Prostate gland (tissue), 2 donors: ENCODE measurements around the gene ARSB. TPM values are rescaled to one million over a fixed set of nuclear protein-coding genes. Genes with fewer than 3 reads are reported as not detected.

Experiments used
- DNase-seq: peaks from one replicate; pipeline ENCODE4 v3.0.0-alpha.2; 2019; ENCODE audit warnings: low spot score
- H3K27ac ChIP-seq, 2 donors: fragments of 200-600 bp; sonication (generic); 2 replicates each; pipeline ENCODE4 v1.5.1; 2017 to 2019
- H3K27me3 ChIP-seq: fragments of 200-600 bp; sonication (generic); replicated peaks from 2 replicates; pipeline ENCODE4 v1.5.1; 2019; ENCODE audit not compliant: insufficient read depth
- H3K36me3 ChIP-seq, 2 donors: fragments of 200-600 bp; sonication (generic); 1 replicate in 1 of 2; 2 replicates in 1 of 2; pipeline versions ENCODE4 v1.5.1 to v1.8.1; 2017 to 2019
- H3K4me1 ChIP-seq: fragments of 200-600 bp; sonication (generic); replicated peaks from 2 replicates; pipeline ENCODE4 v1.5.1; 2019
- H3K4me3 ChIP-seq, 2 donors: fragments of 200-600 bp; sonication (generic); 2 replicates each; pipeline ENCODE4 v1.5.1; 2017 to 2019
- H3K9me3 ChIP-seq: fragments of 200-600 bp; sonication (generic); 2 replicates; pipeline ENCODE4 v1.5.1; 2017
- POLR2A ChIP-seq: fragments of 450-650 bp; IDR thresholded peaks from one replicate; pipeline ENCODE4 v1.6.1; 2016; ENCODE audit warnings: antibody characterized with exemption, mild to moderate bottlenecking
- POLR2AphosphoS5 ChIP-seq: sonication (generic); formaldehyde crosslinking; IDR thresholded peaks from one replicate; pipeline ENCODE4 v1.6.1; 2017; ENCODE audit warnings: antibody characterized with exemption
- WGBS: methylation state at CpG from one replicate; pipeline ENCODE4 v1.1.5; 2018; 5-methylcytosine and 5-hydroxymethylcytosine counted together
- intact Hi-C: fragments of 100-400 bp; cut with DNase I; formaldehyde crosslinking; loops from one replicate; pipeline ENCODE4 v1.14.2; 2022
- total RNA-seq, 2 donors: library from RNA; depleted of rRNA; stranded (reverse); fragments of >200 nt; gene quantifications; one replicate each; pipeline ENCODE4 v1.1.0, GENCODE V29; 2016
- TF ChIP-seq, protein P1 (sequence below), 4 experiments: fragments of 200-600 bp in 2 of 4; fragments of 450-650 bp in 2 of 4; sonication (generic) in 2 of 4; IDR thresholded peaks; 1 replicate in 3 of 4; 2 replicates in 1 of 4; pipeline ENCODE4 v1.5.1; 2016 to 2019; ENCODE audit warnings: antibody characterized with exemption in 4 of 4, mild to moderate bottlenecking in 2 of 4, moderate library complexity in 2 of 4

The ARSB gene
- total RNA-seq, 2 donors from 2014 or later = 5.4 to 14.9 TPM

- 75% methylated on average over 1 of the region's 1 CpG for WGBS
- H3K27ac ChIP-seq = no peak overlapping the region
- H3K9me3 ChIP-seq = no peaks in the 10 kb centered on the region
- intact Hi-C loops = no loop called here
- H3K27me3 ChIP-seq = no peaks in the 10 kb centered on the region
- no peaks in the 10 kb centered on the region for H3K4me1 ChIP-seq
- no peak for TF ChIP-seq POLR2A
- TF ChIP-seq, protein P1, sequence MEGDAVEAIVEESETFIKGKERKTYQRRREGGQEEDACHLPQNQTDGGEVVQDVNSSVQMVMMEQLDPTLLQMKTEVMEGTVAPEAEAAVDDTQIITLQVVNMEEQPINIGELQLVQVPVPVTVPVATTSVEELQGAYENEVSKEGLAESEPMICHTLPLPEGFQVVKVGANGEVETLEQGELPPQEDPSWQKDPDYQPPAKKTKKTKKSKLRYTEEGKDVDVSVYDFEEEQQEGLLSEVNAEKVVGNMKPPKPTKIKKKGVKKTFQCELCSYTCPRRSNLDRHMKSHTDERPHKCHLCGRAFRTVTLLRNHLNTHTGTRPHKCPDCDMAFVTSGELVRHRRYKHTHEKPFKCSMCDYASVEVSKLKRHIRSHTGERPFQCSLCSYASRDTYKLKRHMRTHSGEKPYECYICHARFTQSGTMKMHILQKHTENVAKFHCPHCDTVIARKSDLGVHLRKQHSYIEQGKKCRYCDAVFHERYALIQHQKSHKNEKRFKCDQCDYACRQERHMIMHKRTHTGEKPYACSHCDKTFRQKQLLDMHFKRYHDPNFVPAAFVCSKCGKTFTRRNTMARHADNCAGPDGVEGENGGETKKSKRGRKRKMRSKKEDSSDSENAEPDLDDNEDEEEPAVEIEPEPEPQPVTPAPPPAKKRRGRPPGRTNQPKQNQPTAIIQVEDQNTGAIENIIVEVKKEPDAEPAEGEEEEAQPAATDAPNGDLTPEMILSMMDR (IDR thresholded peaks at IDR 0.05) = no peak
- TF ChIP-seq POLR2AphosphoS5 = no peak
- DNase-seq = no peak
- no peaks in the 10 kb centered on the region for H3K36me3 ChIP-seq
- H3K4me3 ChIP-seq = no peak overlapping the region
Observed at GRCh38 chr5:78811866-78812265, 173.2 kb downstream of the ARSB start.

GRCh38 chr5:78811121-78811817, 173.8 kb downstream of the ARSB start:
- no peaks in the 10 kb centered on the region for H3K36me3 ChIP-seq
- TF ChIP-seq, protein P1 (IDR thresholded peaks at IDR 0.05) = no peak
- TF ChIP-seq POLR2AphosphoS5 (no peak), POLR2A (no peak)
- H3K4me3 ChIP-seq = no peak overlapping the region
- H3K27ac ChIP-seq = no peak overlapping the region
- H3K27me3 ChIP-seq = no peaks in the 10 kb centered on the region
- WGBS = 80% methylated on average over 5 of the region's 5 CpGs
- no peak for DNase-seq
- intact Hi-C loops = no loop called here
- no peaks in the 10 kb centered on the region for H3K4me1 ChIP-seq
- no peaks in the 10 kb centered on the region for H3K9me3 ChIP-seq

DNA sequence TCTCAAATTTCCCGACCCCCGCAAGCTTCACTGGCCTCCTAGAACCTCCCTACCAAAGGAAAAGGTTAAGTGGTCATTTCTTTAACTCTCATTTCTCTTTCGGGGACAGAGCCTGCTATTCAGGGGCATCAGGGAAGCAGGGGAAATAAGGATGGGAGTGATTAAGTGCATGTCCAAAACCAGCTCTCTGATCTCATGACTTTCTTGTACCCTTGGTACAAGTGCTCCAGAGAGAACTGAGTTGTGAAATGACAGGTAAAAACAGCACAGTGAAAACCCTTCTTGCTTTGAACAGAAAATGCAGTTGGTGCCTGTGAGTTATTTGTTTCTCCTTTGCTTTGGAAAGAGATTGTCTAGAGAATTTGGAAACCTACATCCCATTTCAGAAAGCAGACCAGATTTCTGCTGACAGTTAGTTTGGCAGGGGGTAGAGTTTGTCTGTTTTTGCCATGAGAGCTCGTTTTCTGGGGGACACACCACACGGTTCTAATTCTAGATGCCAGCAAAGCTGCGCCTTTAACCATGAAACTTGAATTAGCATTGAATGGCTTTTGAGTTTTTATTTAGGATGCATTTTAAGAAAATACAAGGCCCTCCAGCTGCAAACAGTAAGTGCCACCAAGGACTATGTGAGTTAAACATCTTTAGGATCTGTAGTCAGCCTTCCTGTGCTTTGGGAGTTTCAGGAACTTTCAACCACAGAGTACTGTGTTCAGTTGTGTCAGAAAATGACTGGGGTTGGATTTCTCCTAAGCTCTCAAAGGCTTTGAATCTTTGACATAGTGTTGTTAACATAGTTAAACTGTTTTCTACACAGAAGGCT, 174.8 kb downstream of the ARSB start:
- Histone ChIP-seq H3K27me3 (no peaks in the 10 kb centered on the region), H3K4me1 (no peaks in the 10 kb centered on the region), H3K36me3 (no peaks in the 10 kb centered on the region), H3K4me3 (no peak overlapping the region), H3K27ac (no peak overlapping the region), H3K9me3 (no peaks in the 10 kb centered on the region)
- intact Hi-C loops = no loop called here
- TF ChIP-seq POLR2A = no peak
- no peak for TF ChIP-seq POLR2AphosphoS5
- TF ChIP-seq, protein P1 (IDR thresholded peaks at IDR 0.05) = no peak
- no peak for DNase-seq
- 88% methylated on average over 6 of the region's 6 CpGs for WGBS

GRCh38 chr5:78809444-78809843, 175.7 kb downstream of the ARSB start:
- H3K9me3 ChIP-seq = no peaks in the 10 kb centered on the region
- no peak overlapping the region for H3K4me3 ChIP-seq
- H3K27me3 ChIP-seq = no peaks in the 10 kb centered on the region
- TF ChIP-seq, protein P1 (IDR thresholded peaks at IDR 0.05) = no peak
- TF ChIP-seq POLR2A (no peak), POLR2AphosphoS5 (no peak)
- intact Hi-C loops = loop anchor here (10.0 kb wide), 1 partner anchor 85 kb away; no protein-coding TSS in a partner anchor
- no peak for DNase-seq
- H3K27ac ChIP-seq = no peak overlapping the region
- no peaks in the 10 kb centered on the region for H3K36me3 ChIP-seq
- WGBS = 70% methylated on average over 11 of the region's 11 CpGs
- H3K4me1 ChIP-seq = no peaks in the 10 kb centered on the region
